Karpas-422 (cell line): ENCODE results near the gene FXYD1. TPM values are rescaled to one million over a fixed set of nuclear protein-coding genes. Genes with fewer than 3 reads are reported as not detected.

Experiments used
- small RNA-seq: library from RNA; depleted of rRNA; stranded (forward); fragments of <200 nt; gene quantifications from one replicate; pipeline ENCODE3, GENCODE V24; 2014
- total RNA-seq: library from RNA; depleted of rRNA; stranded (reverse); fragments of >200 nt; shearing (Covaris generic); gene quantifications from 2 replicates; pipeline ENCODE4 v1.2.3, GENCODE V29; 2014; ENCODE audit warnings: low replicate concordance; rRNA removed

The FXYD1 gene
- total RNA-seq, 1 experiment from 2014 or later = not detected

Small RNA genes lying within 50 kb of the gene (small RNA-seq; reads per million reads assigned to genes)
- gene AC020907.2 = not detected

Other genes with a start within 250 kb of the FXYD1 start
- 6.3 and 8.5 TPM in 2 replicates for gene ZNF30, start 211.9 kb upstream of the FXYD1 start, total RNA-seq
- 11.4 and 12.8 TPM in 2 replicates for gene ZNF792, start 174.6 kb upstream of the FXYD1 start, total RNA-seq
- gene GRAMD1A, start 138.5 kb upstream of the FXYD1 start, total RNA-seq = 45.2 and 76.4 TPM in 2 replicates
- gene SCN1B, start 108.4 kb upstream of the FXYD1 start, total RNA-seq = 0.52 and 0.54 TPM in 2 replicates
- 0.11 TPM in 1 of 2 replicates, not detected in the other for gene HPN, start 97.1 kb upstream of the FXYD1 start, total RNA-seq
- not detected in 2 replicates for gene FXYD3, start 23.0 kb upstream of the FXYD1 start, total RNA-seq
- 0.22 TPM in 1 of 2 replicates, not detected in the other for gene LGI4, start 3.8 kb upstream of the FXYD1 start, total RNA-seq
- gene FXYD7, start 4.4 kb downstream of the FXYD1 start, total RNA-seq = not detected in 2 replicates
- 89.3 and 134 TPM in 2 replicates for gene FXYD5, start 15.9 kb downstream of the FXYD1 start, total RNA-seq
- not detected in 2 replicates for gene FAM187B, start 89.9 kb downstream of the FXYD1 start, total RNA-seq
- 0.63 and 1.2 TPM in 2 replicates for gene LSR, start 110.2 kb downstream of the FXYD1 start, total RNA-seq
- 97.9 and 224 TPM in 2 replicates for gene USF2, start 130.1 kb downstream of the FXYD1 start, total RNA-seq
- 0.45 TPM in 1 of 2 replicates, not detected in the other for gene HAMP, start 143.7 kb downstream of the FXYD1 start, total RNA-seq
- 0.36 TPM in 1 of 2 replicates, not detected in the other for gene MAG, start 153.3 kb downstream of the FXYD1 start, total RNA-seq
- gene CD22, start 190.4 kb downstream of the FXYD1 start, total RNA-seq = 454 and 602 TPM in 2 replicates
- 0.34 and 2.0 TPM in 2 replicates for gene FFAR1, start 209.1 kb downstream of the FXYD1 start, total RNA-seq
- gene FFAR3, start 219.6 kb downstream of the FXYD1 start, total RNA-seq = not detected in 2 replicates
- not detected in 2 replicates for gene GPR42, start 232.2 kb downstream of the FXYD1 start, total RNA-seq